GM21390 (cell line): ENCODE results near the gene CASTOR2.
"Not testable (repeated sequence)": the region's sequence is repeated elsewhere in the genome, so short reads cannot be mapped to it uniquely, and the experiment has no call there.

Experiments used
- ATAC-seq: cut with Tn5 transposase; IDR thresholded peaks from one replicate; pipeline ENCODE4 v1.9.1; 2021; ENCODE audit not compliant: unreplicated experiment

CASTOR2 gene

DNA sequence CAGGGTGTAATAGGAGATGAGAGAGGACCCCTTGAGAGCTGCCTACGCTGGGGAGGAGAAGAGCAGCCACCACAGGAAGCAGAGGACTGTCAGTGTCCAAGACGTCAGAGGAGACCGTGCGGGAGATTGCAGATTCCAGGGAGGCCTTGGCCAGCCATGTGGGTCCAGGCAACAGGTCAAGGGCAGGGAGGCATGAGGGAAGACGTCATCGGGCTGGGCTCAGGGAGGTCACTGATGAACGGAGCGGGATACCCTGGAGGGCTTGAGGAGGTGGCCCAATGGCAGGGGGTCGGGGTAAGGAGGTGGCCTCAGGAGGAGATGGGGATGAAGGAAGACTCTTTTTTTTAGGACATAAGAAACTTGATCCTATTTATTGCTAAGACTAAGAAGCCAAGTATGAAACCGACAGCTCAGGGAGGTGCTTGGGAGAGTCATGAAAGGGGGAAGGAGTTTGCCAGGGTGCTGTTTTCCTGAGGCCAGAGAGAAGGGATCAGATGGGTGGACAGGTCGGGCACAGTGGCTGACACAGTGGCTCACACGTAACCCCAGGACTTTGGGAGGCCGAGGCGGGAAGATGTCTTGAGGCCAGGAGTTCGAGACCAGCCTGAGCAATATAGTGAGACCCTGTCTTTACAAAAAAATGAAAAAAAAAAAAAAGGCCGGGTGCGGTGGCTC lies 30.5 kb downstream of the CASTOR2 start:
- not testable (repeated sequence) for ATAC-seq

DNA sequence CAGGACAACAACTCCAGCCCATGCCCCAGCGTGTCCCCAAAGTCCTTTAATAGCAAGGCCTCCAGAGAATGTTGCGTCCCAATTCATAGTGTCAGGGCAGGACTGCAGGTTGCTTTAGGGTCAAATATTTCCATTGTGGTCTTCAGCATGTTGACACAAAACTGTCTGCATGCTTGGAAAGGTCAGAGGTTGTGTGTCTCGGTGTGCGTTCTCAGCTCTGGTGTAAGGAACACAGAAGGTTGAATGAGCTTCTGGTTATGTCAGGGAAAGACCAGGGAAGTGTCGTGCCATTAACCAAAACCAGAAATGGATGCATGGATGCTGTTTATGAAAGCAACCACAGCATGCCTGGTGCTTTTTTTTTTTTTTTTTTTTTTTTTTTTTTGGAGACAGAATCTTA lies 31.9 kb downstream of the CASTOR2 start:
- ATAC-seq = not testable (repeated sequence)

DNA sequence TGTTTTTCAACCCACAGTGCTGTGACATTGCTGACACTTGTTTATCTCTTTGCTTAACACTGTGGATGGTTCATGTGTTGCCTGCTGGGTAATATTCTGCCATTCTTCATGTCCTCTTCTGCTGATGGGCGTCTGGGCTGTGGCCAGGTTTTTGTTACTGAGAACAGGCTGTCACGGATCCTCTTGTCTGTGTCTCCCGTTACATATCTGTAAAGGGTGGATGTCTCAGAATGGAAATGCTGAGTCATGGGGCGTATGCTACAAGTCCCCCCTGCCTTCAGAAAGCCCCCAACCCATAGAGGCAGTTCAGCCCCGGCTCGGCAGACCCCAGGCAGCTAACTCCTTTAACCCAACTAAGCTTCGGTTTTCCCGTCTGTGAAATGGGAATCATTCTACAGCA lies 33.3 kb downstream of the CASTOR2 start:
- not testable (repeated sequence) for ATAC-seq

DNA sequence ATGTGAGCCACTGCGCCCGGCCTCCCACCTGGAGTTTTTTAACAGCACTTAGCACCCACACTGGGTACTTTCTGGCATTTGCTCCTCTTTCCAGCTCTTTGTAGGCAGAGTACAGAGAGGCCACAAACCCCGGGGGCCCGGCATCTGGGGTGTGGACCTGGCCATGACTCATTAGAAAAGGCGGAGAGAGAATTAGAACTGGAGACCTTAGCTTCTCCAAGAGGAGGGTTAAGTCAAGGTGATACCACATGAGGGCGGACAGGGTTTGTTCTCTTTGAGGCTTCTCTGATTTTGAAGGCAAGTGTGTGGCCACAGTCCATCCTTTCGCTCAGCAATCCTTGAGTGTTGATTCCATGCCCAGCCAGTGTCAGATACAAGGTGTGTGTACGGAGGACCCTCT lies 36.9 kb downstream of the CASTOR2 start:
- ATAC-seq = not testable (repeated sequence)

DNA sequence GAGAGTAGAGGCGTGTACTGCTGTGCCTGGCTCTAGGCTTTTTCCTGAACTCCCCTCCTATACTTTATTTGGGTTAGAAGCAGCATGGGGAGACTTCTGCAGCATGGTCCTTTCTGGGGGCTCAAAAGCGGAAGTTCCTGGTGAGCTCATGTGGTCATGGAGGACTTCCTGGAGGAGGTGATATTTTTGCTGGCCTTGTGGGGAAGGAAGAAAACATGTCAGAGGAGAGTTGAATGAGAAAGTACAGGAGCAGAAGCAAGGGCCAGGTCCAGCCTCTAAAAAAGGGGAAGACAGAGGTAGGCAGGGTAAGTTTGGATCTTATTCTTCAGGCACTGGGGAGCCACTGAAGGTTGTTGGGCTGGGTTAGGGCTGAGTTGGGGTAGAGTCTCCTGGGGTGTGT lies 45.5 kb downstream of the CASTOR2 start:
- no peak for ATAC-seq

DNA sequence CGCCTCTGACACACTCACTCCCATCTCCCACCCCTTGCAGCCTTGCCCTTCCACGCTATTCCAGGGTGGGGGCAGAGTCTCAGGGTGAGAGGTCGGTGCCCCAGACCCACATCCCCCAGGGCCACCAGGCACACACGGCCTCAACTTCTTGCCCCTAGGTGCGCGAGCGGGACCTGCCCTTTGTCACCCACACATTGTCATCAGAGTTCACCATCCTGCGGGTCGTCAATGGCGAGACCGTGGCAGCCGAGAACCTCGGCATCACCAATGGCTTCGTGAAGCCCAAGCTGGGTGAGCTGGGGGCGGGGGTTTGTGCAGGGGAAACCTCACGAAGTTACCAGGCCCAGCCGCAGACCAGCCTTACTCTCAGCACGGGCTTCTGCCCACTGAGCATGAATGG lies 53.3 kb downstream of the CASTOR2 start:
- no peak for ATAC-seq

DNA sequence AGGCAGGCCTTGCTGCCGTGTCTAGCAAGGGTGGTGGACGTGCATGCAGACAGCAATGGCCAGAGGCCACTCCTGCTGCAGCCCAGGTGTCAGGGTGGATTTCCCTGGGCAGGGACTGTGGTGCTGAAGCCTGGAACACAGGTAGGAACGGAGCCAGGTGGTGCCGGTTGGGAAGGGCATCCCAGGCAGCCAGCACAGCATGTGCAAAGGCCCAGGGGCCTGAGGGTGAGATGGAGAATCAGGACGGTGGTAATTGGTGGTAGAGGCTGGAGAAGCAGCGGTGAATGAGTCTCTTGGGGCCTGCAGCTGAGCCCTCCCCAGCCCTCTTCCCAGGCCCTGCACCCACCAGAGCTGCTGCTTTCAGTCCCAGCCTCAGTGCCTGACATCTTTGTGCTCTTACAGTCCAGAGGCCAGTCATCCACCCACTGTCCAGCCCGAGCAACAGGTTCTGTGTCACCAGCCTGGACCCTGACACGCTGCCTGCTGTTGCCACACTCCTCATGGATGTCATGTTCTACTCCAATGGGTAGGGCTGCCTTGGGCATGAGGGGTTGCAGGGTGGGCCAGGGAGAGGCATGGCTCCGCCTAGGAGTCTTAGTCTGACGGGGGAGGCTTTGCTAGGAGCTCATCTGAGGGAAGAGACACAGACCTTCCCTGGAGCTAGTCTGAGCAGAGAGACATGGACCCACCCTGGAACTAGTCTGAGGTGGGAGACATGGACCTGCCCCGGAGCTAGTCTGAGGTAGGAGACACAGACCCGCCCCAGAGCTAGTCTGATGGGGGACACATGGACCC lies 54.3 kb downstream of the CASTOR2 start:
- no peak for ATAC-seq

DNA sequence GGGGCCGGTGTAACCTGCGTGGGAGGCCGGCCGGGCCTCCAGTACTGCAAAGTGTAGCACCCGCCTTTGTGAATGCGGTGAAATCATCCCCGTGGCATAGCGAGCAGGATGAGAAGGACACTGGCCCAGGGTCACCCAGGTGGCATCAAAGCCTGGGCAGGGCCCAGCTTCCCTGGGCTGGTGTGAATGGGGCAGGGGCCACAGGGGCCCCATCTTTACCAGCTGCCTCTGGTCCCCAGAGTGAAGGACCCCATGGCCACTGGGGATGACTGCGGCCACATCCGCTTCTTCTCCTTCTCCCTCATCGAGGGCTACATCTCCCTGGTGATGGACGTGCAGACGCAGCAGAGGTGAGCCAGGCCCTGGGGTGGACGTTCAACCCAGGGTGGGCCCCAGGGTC lies 55.3 kb downstream of the CASTOR2 start:
- ATAC-seq = no peak

DNA sequence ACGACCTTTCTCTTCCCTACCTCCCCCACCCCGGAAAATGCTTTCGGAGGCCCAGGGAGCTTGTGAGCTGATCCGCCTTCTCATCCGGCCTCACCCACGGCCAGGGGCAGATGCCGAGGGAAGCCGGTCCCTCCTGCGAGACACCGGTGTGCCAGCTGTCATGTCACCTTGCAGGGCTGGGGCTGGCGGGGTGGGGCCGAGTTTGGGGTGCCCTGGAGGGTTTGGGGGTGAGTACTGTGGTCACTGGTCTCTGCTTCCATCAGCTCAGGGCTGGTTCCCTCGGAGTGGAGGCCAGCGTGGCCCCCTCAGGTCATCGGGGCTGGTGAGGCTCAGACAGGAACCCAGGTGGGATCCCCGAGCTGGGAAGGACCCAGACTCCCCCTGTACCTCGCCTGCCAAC lies 60.4 kb downstream of the CASTOR2 start:
- ATAC-seq = no peak

DNA sequence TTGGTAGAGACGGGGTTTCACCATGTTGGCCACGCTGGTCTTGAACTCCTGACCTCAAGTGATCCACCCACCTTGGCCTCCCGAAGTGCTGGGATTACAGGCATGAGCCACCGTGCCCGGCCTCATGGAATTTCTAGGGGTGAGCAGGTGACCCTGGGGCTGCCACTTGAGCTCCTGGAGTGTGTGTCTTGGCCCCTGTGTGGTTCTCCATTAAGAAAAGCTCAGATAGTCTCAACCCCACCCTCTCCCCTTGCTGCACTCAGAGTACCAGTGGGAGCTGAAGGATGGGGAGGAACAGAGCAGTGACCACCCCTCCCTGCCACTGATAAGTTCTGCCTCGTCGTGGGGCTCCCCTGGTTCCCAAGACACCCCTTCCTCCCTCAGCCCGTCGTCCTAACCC lies 63.8 kb downstream of the CASTOR2 start:
- ATAC-seq = no peak

DNA sequence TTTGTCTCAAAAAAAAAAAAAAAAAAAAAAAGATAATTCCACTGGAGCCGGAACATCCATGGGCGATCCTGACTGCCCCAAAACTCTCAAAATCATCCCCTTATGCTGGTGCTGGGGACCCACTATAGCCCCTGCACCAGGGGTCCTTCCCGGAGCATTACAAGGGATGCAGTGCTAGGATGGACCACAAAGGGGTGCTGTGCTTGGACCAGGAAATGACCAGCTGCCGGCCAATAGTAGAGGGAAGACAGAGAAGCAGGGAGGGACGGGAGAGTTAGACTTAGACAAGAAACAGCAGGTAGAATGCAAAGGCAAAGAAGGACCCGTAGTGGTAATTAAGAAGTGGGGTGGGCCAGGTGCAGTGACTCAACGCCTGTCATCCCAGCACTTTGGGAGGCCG lies 68.6 kb downstream of the CASTOR2 start:
- no peak for ATAC-seq

DNA sequence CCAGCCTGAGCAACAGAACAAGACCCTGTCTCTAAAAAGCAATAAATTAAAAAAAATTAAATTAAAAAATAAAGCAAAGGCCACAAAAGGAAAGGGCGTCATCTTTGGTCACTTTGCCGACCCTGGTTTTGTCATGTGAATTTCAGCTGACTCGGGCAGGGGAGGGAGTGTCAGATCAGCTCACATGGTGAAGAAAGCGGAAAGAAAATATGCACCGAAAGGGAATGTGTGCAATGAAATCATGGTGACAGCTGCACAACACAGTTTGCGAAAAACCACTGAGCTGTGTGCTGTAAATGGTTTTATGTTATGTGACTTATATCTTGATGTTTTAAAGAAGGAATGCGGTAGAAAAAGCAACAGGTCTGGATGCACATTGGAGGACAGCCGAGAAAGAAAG lies 69.3 kb downstream of the CASTOR2 start:
- ATAC-seq = no peak

DNA sequence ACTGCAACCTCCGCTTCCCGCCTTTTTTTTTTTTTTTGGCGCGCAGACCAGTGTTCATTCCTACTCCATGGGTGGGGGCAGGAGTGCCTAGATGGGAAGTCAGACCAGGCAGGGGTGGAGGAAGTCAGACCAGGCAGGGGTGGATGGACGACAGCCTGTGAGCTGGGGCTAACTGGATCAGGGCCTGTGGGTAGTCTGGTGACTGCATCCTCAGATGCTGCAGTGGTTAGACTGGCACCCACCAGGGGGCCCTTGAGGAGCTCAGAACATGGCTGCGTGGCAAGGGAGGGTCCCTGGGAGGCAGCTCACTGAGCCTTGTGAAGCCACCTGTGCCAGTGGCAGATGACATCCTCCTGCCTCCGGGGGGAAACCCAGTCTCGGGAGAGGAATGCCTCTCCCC lies 74.0 kb downstream of the CASTOR2 start:
- ATAC-seq = no peak

DNA sequence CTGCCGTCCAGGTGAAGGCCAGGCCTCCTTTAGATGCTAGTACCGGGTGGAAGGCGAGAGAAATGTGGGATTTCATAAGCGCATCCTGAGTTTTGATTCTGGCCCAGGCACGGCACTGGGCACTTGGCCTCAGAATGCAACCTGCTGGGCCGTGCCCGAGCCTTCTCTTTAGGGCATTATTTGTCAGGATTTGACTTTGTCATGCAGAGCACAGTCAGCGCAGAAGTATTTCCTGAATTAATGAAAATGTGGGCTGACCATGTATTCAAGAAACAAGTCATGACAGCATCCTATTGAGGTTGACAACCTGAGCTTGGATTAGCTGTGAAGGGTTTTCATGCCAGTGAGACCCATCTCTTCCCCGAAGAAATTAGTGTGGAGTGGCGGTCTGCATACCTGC lies 74.7 kb downstream of the CASTOR2 start:
- ATAC-seq = no peak

DNA sequence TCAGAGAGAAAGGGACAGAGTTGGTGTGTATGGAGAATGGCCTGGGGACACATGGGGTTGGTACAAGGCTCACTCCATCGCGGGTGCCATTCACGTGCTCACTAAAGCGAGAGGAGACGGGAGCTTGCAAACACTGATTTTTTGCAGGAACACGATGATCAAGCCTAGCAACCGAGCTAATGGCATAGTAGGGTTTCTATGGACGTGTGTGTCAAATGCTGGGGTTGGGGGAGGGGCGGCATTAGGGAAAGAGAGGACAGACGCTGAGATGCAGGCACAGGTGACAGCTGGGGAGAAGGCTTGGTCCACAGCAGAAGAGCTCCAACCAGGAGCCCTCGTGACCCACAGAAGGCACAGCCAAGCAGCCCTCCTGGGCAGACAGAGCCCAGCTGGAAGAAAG lies 75.2 kb downstream of the CASTOR2 start:
- ATAC-seq = no peak

DNA sequence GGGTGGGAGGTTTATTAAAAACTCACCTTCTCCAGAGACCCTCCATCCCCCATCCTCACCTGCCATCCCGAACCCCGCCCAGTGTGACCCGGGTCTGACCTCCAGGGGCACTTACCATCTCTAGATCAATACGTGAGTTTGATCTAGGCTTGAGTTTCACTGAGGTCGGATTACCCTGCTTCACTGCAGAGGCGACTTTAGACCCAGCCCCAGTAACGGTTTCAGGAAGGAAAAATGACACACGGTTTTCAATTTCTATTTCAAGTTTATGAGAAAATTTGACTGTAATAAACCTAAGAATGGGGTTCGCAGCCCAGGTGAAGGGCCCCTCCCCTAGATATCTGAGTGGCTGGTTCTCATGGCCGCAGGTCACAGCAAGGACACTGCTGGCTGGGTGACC lies 76.0 kb downstream of the CASTOR2 start:
- no peak for ATAC-seq

DNA sequence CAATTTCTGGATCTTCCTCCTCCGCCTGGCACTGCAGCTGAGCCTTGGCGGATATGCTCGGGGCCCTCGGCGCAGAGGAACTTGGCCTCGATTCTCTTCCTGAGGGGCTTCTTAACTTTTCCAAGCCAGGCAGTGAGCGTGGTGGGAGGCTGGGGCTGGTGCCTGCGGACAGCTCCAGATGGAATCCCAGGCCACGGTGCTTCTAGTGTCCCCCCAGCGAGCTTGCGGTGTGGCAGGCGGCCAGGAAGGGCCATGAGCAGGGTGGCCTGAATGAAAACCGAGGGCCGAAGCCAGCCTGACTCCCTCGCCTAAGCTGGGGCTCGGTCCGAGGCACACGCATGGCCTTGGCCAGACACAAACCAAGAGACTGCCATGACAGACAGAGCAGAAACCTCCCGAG lies 77.8 kb downstream of the CASTOR2 start:
- ATAC-seq = no peak

DNA sequence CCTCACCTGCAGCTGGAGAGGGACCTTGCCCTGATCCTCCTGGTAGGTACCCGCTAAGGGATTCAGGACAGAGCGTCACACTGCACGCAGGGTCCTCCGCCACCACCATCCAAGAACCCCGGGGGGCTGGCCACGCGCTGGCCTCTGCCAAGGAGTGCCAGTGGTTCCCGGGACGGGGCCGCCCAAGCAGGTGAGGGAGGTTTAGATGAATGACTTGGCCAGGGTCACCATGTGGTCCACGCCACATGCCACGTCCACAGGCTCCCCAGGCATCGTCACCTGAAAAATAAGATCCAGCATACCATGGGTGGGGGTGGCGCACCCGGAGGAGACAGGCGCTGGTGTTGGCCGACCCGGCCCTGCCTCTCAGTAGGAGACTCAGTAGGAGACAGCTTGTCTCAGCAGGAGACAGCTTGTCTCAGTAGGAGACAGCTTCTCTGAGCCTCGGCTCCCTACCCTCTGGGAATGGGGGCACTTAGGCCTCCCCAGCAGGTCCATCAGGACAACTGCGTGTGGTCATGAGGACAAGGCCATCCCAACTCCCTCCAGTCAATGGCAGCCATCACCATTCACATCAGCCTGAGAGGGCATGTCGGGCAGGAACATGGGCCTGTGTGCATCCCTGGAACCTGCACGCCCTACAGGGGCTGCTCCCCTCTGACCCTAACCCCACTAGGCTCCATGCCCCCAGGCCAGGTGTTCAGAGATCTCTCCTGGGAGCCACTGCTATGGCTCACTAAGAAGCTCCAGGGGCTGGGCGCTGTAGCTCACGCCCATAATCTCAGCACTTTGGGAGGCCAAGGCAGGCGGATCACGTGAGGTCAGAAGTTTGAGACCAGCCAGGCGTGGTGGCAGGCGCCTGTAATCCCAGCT lies 78.6 kb downstream of the CASTOR2 start:
- no peak for ATAC-seq

DNA sequence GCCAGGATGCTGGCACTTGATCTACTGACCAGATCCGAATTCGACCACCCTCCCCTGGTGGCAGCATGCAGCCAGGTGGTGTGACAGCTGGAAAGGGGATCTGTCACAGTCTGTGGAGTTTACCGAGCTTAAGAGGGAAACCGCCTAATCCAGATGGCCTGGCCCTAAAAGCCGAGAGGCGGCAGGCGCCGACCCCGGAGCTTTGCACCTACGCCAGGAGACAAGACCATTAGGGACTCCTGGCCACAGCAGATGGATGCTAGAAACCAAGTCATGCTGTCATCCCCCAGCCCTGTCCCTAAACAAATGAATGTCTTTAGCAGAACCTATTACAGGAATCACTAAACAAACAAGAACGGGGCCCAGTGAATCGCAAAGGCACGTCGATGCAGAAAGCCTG lies 81.4 kb downstream of the CASTOR2 start:
- no peak for ATAC-seq

DNA sequence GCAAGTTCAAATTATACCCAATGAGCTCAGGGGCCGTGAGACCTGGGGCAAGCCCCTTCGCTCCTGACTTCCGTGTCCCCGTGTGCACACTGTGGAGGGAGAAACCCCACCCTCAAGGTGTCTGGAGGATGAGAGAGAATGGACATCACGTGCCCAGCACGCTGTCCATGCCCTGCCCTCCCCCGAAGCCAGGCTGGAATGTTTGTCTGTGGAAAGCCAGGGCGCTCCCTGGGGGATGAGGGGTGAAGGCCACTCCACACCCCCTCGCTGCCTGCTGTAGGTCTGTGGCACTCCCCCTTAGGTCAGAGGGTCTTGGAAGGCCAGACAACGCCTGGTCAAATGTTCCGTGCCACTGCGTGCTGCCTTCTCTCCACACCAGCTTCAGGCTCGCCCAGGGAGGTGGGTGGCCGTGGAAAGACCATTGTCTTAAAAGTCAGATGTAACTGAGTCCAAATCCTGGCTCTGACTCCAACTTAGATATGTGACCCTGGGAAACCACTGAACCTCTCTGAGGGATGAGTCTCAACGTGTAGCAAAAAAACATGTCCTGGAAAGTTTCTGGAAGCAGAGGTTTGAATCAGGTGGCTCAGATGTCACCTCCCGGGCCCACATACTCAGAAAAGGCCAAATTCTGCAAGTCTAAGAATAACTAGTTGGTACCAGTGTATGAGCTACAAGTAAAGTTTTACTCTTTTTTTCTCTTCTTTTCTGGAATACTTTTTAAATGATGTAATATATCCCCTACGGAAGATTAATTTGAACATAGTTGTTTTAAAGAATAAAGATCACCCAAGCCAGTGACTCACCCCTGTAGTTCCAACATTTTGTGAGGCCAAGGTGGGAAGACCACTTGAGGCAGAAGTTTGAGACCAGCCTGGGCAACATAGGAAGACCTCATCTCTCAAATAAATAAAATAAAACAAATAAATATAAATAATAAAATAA lies 84.2 kb downstream of the CASTOR2 start:
- no peak for ATAC-seq

DNA sequence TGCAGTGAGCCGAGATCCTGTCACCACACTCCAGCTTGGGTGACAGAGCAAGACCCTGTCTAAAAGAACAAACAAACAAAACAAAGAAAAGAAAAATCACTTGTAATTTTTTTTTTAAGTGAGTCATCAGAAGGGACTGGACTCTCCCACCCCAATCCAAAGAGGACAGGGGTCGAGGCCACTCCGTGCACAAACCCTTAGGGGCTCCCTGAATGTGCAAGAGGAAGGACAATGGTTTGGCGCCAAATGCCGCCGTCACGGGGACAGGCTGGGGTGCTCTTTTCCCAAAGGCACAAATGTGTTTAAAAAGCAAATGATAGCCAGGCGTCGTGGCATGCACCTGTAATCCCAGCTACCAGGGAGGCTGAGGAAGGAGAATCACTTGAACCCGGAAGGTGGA lies 85.3 kb downstream of the CASTOR2 start:
- ATAC-seq = no peak
